Stimulated activated CD8-positive, alpha-beta memory T cell treated with anti-CD3 and anti-CD28 coated beads, Interleukin-7, amount 100 ng/mL, for 24 hours (primary cell): Measurements from ENCODE around the gene PTPRC.

Experiments used
- DNase-seq: peaks from one replicate; pipeline ENCODE4 v3.0.0-alpha.2; 2020; ENCODE audit warnings: low read depth

Gene PTPRC

DNA sequence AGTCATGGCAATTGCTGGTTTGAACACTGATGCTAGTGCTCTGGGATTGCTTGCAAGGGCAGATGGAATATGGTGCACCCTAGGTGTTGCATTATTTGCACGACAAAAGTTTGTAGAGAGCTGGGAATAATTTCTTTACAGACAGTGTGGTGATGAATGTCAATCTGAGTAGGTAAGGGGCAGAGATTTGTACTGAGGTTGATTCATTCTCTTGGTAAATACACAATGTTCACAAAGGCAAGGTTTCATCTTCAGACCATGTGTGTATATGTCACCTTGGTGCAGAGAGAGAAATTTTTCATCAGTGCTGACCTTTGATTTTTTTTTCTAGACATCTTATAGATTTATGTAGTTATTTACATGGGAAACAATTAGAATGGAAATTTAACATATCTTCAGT, 5.0 kb downstream of the PTPRC start:
- DNase-seq = no peak

GRCh38 chr1:198647055-198647454, 8.2 kb downstream of the PTPRC start:
- no peak for DNase-seq

GRCh38 chr1:198648592-198648991, 9.8 kb downstream of the PTPRC start:
- no peak for DNase-seq

- DNase-seq = no peak
Measured at GRCh38 chr1:198649232-198649967, 10.6 kb downstream of the PTPRC start.

DNA sequence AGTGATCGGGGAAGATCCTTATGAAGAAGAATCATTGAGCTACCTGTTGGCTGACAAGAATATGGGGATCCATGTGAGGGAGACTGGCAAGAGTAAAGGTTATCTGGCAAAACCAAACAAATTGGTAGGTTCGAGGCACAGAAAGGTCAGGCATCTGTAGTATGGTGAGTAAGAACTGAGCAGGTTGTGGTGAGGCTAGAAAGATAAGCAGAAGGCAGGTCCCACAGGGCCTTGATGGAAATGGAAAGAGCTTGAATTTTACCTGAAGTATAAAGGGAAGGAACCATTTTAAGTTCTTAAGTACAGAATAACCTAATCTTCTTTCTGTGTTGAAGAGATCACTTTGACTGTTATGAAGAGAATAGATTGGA, 11.1 kb downstream of the PTPRC start:
- no peak for DNase-seq

GRCh38 chr1:198650506-198650905, 11.7 kb downstream of the PTPRC start:
- DNase-seq = no peak

DNA sequence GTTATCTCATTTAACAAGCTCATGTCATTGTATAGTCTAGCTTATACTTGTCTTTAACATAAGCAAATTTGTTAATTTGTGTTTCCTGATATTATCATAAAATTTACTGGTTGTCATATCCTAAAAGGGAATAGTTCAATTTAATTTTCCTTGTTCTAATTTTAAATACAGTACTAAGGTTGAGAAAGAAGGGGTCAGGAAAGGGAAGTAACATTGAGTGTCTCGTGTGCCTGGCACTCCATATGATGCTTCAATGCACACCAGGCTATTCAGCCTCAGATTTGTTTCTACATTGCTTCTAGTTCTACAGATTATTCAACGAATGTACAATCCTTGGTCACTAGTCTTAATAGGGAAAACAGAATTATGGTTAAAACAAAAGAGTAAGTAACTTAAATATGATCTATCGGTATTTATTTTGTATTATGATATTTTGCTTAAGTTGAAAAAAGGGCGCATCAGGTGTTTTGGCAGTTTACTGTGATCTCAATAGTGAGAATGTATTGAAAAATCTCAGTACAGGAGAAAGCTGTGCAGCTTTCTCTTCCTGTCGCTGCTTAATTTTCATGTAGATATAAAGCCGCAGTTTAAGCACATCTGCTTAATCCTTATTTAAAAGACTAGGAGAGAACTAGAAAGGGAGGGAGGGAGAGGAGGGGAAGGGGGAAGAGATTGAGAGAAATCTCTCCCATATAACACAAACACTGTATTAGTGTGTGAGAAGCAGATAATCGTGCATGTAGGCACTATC, 13.0 kb downstream of the PTPRC start:
- no peak for DNase-seq

- no peak for DNase-seq
Measured at GRCh38 chr1:198653808-198654413, 15.1 kb downstream of the PTPRC start.

DNA sequence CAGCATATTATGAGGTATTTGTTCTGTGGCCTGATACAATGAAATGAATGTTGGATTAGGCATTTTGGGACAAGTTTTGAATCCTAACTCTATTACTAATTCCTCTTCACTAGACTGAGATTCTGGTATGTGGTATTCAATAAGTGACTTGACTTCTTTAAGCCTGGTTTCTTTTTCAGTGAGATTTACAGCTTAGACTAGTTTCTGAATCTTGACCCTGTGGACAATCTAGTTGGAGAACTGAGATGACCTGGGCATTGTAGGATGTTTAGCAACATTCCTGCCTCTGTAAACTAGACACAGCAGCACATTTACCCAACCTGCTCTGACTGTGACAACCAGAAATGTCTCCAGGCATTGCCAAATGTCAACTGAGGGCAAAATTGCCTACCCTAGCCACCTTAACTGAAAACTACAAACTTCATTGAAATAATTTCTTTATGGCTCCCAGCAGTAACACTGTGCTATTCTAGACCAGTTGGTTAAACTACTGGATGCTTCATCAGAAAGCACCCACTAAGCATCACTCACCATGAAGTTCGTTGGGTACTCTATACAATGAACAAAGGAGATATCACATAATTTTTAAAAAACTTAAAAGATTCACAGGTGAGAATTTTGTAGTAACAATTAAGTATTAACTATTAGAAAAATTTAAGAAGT, 16.8 kb downstream of the PTPRC start:
- DNase-seq = no peak

DNA sequence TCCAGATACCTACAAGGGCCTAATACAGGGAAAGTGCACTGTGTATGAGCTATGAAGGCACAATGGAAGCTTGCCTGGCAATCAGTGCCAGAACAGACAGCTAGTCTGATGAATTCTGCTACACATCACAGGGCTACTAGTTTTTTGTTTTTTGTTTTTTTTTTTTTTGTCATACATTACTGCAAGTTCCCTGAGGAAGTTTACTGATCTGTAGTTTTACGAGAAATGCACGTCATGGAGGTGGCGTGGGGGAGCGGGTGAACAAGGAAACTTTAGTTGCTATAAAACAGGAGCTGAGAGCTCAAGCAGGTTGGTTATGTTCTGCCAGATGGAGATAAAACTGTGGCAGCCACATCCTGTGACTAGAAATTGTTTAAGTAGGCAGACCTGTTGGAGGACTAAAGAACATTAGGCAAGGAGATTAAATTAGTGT, 17.7 kb downstream of the PTPRC start:
- DNase-seq = no peak

DNA sequence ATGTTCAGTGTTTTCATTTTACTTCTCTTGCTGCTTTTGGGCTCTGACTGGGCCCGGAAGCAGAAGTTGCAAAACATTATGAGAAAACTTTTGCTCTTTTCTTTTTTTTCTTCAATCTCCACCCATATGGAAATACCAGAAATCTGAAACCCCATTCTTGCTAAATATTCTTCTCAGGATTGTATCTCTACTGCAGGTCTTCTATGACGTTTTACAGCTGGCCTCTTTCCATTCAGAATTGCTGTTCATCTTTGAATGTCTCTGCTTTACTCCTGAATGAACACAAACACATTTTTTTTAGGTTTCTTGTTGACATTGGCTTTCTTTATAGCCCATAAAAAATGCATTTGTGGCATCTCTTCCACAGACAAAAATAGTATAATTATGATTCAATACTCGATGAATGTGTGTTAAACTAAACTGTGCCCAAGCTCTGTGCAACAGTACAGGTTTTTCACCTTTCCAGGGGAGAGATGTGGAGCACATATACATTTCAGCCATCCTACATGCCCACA, 18.8 kb downstream of the PTPRC start:
- DNase-seq = no peak

GRCh38 chr1:198660341-198661261, 21.8 kb downstream of the PTPRC start:
- DNase-seq = no peak

- DNase-seq = no peak
Measured at GRCh38 chr1:198662821-198663220, 24.0 kb downstream of the PTPRC start.

DNA sequence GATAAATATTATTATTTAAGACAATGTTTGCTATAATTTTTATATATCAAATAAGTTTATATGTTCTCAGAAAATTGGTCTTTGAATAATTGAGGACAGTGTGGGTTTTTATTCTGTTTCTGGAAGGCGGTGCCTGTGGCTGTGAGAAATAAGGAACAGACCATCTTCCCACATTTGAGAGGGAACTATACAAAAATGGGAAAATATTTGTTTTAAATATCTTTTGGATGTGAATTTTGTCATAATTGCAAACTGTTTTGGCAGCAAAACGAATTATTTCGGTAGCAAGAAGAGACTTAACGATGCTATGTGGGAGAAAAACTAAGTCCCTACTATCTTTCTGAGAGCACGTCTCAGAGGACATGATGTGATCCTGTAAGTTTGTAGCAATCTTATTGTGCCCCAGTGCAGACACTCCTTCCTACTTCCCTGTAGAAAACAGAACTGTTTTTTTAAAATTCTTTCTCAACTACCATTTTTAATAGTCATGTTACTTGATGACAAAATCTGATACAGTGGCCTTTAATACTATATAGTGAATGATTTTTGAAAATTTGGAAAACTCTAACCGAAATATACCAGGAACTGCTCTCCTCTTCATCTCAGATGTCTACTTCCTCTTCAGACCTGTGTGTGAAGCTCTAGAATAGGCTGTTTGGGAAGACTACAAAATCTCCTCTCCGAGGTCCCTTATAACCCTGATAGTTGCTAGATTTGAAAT, 25.4 kb downstream of the PTPRC start:
- DNase-seq = no peak

- no peak for DNase-seq
Measured at GRCh38 chr1:198667186-198667585, 28.3 kb downstream of the PTPRC start.

DNA sequence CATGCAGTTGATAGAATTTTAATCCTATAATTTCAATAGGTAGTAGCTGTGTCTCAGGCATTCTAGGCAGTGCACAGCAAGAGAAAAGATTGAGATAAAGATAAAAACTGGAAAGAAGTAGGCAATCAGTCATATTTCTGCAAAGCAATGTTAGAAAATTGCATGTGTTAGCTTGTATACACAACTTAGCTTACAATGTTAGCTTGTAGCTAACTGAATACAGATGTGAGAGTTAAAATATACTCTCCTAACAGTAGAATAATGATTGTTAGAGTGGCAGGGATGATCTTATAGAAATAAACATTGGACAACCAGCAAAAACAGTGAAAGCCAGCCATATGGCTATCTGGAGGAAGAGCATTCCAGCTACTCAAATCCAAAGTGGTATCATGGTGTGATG, 29.0 kb downstream of the PTPRC start:
- no peak for DNase-seq

DNA sequence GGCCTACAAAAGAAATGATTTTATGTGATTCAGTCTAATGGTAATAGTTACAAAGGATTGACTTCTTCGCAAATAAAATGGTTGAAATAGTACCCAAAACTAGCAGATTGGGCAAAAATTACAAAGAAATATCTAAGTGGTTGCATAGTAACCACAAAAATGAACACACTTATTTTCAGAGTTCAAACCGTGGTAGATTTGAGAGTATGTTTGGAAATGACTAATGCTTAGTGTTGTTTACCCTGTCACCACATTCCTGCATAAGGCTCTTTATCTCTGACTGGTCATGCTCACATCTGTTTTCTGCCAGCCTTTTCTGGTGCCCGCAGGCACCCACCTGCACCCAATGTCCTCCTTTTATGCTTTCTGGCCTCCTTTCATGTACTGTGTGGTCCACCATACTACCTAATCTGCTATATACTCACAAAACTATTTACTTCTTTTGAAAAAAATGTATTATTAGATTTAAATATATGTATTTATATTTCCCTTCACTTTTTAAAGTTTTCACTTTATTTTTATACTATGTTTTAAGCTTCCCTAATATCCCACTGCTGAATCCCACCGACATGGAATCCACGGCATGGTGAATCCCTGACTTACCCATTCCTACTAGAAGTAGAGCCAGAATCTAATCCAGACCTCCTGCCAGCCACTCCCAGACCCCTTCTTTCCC, 30.3 kb downstream of the PTPRC start:
- no peak for DNase-seq

DNA sequence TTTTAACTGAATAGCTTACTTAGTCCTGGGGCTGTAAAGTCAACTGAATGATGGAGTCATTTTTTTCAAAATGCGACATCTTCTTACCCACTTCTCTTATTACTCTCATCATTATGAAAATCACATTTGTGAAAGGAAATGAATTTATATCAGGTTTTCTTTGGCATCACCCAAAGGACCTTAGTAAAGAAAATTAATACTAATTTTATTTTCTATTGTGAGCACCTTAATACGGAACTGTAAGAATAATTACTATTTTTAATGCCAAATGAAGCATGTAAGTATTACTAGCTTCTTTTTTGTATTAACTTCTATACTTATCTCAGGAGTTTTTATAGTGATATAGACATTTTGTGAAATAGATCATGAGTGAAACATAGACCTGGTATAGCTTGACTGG, 30.9 kb downstream of the PTPRC start:
- DNase-seq = no peak

- no peak for DNase-seq
Measured at GRCh38 chr1:198671136-198671535, 32.3 kb downstream of the PTPRC start.

GRCh38 chr1:198672124-198672523, 33.3 kb downstream of the PTPRC start:
- no peak for DNase-seq
